SH-SY5Y (cell line): ENCODE results near the gene UTS2R.

Experiments
- GATA2 ChIP-seq: IDR thresholded peaks from 2 replicates; pipeline ENCODE4 v1.6.1; 2011; ENCODE audit warnings: mild to moderate bottlenecking, low read depth, low read length
- GATA3 ChIP-seq: IDR thresholded peaks from 2 replicates; pipeline ENCODE4 v1.6.1; 2011; ENCODE audit warnings: low read depth, mild to moderate bottlenecking, low read length, moderate library complexity

The UTS2R gene

DNA sequence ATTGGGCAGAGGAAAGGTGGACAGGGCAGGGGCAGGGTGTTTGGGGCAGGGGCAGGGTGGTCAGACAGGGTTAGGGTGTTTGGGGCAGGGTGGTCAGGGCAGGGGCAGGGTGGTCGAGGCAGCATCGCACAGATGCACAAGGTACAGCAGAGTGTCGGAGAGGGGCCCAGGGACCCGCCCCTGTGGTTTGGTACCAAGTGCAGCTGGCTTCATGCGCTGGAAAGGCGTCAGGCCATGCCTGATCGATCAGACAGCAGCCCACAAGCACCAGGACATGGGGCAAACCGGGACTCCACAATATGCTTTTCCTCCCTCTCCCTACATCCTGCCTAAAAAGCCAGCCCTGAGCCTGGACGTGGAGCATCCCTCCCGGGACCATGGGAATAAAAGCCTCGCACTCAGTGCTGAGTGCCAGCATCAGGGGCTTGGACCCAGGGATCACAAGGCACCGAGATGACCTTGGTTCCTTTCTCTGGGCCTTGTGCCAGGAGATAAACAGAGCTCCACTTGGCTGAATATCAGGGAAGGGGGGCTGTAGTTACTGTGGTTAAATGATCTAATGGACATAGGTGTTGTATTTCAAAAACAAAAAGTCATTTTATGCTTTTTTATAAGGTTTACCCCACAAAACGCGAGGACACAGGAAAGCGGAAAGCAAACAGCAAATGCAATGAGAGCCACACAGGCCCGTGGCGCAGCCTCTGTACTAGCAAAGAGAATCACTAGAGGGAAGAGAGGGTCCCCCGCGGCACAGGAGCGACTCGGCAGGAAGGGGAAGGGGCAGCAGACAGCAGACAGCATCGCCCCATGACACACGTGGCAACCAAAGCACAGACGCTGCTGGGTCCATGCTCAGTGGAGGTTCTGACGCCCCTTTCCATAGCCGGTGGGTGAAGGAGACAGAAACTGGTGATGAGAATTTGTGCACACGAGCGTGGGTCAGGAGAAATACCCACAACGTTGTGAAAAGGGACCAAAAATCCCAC lies 41.3 kb downstream of the UTS2R start:
- TF ChIP-seq GATA2: no peak
- no peak for TF ChIP-seq GATA3

DNA sequence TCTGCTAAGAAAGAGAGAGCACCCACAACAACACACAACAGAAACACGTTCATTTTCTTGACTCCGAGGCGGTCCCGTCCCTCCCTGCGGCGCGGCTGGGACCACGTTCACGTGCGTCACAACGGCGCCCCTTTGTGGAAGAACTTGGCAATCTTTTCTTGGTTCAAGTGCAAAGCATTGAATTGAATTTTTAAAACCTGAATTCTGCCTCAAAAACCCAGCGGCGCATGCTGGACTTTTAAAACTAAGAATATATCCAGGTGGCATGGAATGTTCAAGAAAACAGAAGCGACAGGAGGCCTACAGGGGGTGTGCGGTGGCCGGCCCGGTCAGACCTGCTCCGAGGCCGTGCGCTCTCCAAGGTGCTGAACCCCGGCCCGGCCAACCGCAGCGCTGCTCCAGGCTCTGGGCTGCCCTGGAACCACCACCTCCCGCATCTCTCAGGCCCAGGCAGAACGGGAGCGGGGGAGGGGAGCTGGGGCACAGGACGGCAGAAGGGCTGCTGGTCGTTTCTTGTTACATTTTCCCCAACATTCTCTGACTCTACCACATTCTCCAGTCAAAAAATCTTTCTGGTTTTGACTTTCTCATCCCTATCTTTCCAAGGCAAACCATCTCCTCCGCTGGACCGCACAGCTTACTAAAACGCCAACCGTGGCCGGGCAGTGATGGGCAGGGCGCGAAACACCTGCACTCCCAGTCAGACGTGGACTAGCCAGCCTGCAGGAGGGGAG lies 43.1 kb downstream of the UTS2R start:
- TF ChIP-seq GATA3 (no peak), GATA2 (no peak)

DNA sequence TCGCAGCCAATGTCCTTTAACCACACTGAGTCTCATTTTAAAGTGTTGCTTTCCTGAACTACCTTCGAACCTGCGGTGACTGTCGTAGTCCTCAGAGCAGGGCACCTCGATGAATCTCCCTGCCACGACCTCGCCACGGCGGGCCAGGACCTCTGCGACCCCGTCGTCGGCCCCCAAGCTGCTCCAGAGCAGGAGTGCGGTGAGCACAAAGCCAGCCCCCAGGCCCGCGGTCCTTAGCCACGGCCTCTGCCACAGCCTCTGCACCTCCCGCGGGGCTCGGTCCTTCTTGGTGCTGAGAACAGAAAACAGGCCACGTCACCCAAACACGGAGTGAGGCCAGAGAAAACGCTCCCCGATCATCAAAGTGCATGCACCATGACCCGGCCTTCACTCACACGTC lies 43.8 kb downstream of the UTS2R start:
- TF ChIP-seq GATA2 (no peak), GATA3 (no peak)

DNA sequence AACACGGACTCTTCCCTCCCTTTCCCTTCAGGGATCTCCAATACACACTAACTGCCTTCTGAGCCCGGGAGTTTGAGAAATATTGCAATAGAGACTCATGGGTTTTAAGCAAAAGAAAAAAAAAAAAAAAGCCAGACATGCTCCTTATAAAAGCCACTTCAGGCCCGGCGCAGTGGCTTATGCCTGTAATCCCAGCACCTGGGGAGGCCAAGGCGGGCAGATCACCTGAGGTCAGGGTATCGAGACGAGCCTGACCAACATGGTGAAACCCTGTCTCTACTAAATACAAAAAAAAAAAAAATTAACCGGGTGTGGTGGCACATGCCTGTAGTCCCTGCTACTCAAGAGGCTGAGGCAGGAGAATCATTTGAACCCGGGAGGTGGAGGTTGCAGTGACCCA lies 44.2 kb downstream of the UTS2R start:
- no peak for TF ChIP-seq GATA3
- no peak for TF ChIP-seq GATA2

DNA sequence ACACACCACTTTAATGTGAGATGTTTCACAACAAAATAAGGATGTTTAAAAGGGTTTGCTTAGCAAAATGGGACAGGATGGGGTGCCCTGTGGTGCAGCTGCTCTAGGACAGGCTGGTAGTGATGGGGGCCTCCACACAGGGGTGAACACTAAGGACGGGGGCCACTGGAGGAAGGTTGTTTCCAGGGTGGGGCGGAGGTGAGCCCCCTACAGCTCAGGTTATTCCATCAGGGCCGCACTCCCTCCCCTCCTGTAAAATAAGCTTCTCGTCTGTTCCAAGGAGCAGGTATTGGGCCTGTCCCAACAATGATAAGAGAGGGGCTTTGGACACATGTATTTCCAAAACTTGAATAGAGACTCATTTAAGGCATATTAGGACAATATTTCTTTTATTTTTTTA lies 44.7 kb downstream of the UTS2R start:
- no peak for TF ChIP-seq GATA2
- TF ChIP-seq GATA3: no peak

DNA sequence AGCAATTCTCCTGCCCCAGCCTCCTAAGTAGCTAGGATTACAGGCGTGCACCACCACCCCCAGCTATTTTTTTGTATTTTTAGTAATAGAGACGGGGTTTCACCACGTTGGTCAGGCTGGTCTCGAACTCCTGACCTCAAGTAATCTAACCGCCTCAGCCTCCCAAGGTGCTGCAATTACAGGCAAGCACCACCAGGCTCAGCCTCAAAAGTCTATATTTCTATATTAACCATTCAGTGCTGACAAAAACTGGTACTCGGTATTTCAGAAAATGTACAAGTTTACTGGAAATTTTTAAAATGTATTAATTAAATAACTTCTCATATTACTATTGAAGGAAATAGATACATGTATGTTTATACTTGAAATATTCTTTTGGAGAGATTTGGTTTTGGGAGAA lies 45.2 kb downstream of the UTS2R start:
- TF ChIP-seq GATA2 (no peak), GATA3 (no peak)

DNA sequence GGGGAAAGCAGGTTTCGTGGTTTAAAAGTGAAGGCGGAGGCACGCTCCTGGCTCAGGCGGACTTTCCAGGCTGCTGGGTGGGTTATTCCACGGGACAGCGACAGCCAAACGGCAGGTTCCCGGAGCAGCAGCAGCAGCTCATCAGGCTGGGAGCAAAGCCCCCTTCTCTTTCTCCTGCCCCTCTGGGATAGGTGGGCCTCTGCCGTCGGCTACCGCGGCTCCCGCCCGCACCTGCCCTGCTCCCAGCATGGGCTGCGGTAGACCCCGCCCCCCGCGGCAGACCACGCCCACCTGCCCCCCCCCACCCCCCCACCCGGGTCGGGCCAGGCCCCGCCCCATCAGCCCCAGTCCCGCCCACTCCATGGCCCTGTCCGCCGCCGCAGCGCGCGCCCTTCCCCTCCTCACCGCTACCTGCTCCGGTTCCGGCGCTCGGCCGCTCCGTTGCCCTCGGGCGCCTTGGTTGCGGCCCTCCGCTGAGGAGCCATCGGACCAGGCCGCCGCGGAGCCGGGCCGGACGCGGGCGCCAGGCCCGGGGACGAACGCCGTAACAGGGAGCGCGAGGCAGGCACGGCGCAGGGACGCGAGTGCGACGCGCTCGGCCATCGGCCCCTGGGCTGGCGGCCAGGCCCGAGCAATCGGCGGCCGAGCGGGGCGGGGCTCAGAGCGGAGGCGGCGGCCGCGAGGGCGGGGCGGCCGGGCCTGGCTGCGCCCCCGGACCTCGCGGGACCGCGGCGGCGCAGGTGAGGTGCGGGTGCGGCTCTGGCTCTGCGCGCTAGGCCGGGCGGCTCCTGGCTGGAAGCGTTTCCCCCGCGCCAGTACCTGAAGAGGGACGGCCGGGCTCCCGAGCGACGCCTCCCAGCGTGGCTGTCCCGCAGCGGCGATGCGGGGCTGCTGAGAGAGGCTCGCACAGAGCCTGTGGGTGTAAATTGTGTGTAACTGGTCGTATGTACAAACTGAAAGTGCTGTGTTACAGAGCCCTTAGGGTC lies 46.7 kb downstream of the UTS2R start, which contains the start of the genes HEXD and OGFOD3:
Gene HEXD (plus strand): TSS at position 347 of the 986 bp plus-strand sequence. CDS start 1,453 bp downstream, outside the sequence.
Gene OGFOD3 (minus strand): TSS at position 586 of the 986 bp plus-strand sequence. CDS start 101 bp downstream, at position 485.
- no peak for TF ChIP-seq GATA3
- no peak for TF ChIP-seq GATA2

DNA sequence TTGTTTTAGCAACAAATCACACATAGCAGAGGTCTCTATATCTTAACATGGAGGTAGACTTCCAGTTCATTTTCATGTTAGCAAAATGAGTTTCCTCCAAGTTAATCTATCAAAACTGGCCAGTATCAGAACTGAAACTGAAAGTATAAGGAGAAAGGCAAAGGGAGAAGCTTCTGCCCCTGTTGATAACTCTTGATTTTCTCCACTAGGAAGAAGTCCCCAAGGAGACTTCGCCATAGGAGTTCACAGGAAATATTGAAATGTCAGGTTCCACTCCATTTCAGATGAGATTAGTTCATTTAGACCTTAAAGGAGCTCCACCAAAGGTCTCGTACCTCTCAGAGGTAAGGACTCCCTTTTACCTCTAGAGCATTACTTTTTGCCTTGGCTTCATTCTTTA lies 48.0 kb downstream of the UTS2R start:
- TF ChIP-seq GATA3: no peak
- TF ChIP-seq GATA2: no peak

DNA sequence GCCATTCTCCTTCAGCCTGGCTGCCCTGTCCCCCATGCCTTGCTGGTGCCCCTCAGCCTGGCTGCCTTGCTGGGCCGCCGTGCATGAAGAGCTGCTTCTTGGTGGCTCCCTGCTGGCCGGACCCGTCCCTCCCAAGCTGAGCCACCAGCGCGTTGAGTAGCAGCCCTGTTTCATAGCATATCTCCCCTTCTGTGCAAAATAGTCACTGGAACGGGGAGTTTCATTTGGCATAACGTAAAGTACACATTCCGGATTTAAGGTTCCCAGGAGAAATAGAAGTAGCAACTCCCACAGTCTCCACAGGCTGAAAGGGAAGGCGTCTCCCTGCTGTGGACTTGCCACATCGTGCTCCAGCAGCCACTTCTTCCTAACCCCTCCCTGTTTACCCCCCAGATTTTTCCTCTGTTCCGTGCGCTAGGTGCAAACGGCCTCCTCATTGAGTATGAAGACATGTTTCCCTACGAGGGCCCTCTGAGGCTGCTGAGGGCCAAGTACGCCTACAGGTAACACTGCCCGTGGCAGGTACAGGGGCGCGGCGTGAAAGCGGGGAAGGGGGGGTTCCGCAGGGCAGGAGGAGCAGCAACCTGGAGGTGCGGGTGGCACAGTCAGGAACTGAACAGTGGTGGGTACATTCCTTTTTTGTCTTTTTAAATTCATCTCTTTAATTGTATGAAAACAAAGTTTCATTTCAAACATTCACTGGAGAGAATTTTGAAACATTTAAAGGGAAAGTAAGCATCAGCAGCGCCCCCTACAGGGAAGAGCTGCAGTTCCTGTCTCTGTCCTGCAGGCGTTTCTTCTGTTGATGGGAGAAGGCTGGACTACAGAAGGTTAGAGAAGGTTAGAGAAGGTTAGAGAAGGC lies 52.7 kb downstream of the UTS2R start:
- TF ChIP-seq GATA2 (no peak), GATA3 (no peak)

DNA sequence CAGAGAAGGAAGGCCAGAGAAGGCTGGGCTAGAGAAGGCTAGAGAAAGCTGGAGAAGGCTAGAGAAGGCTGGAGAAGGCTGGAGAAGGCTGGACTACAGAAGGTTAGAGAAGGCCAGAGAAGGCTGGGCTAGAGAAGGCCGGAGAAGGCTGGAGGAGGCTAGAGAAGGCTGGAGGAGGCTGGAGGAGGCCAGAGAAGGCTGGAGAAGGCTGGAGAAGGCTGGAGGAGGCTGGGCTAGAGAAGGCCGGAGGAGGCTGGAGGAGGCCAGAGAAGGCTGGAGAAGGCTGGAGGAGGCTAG lies 53.2 kb downstream of the UTS2R start:
- no peak for TF ChIP-seq GATA3
- no peak for TF ChIP-seq GATA2
